Thoracic aorta (tissue), 2 donors: Measurements from ENCODE around the gene PCNX2. TPM values are rescaled to one million over a fixed set of nuclear protein-coding genes. Genes with fewer than 3 reads are reported as not detected.

Source experiments
- ATAC-seq: fragments of 150-250 bp; one replicate; pipeline ENCODE4 v1.8.0; 2017; ENCODE audit warnings: low read depth; ENCODE audit not compliant: insufficient number of reproducible peaks, low FRiP score
- DNase-seq: peaks from one replicate; pipeline ENCODE4 v3.0.0-alpha.2; 2020; ENCODE audit warnings: low spot score
- H3K27ac ChIP-seq, 2 donors: fragments of 200-600 bp; sonication (generic); 1 replicate in 1 of 2; 2 replicates in 1 of 2; pipeline ENCODE4 v1.5.1; 2016; ENCODE audit warnings: mild to moderate bottlenecking in 2 of 2, moderate library complexity in 2 of 2
- H3K27me3 ChIP-seq: fragments of 200-600 bp; sonication (generic); replicated peaks from 2 replicates; pipeline ENCODE4 v1.6.0; 2016; ENCODE audit warnings: mild to moderate bottlenecking; ENCODE audit not compliant: insufficient read depth
- H3K36me3 ChIP-seq: fragments of 200-600 bp; sonication (generic); one replicate; pipeline ENCODE4 v1.5.1; 2016
- H3K4me1 ChIP-seq, 2 donors: fragments of 200-600 bp; sonication (generic); 1 replicate in 1 of 2; 2 replicates in 1 of 2; pipeline versions ENCODE4 v1.5.1 to v1.6.0; 2016; ENCODE audit warnings: low read depth in 2 of 2, mild to moderate bottlenecking in 1 of 2; ENCODE audit not compliant: control insufficient read depth in 1 of 2
- H3K4me3 ChIP-seq: fragments of 200-600 bp; sonication (generic); 2 replicates; pipeline ENCODE4 v1.5.1; 2016; ENCODE audit warnings: mild to moderate bottlenecking
- H3K9me3 ChIP-seq: fragments of 200-600 bp; sonication (generic); 2 replicates; pipeline ENCODE4 v1.5.1; 2016
- total RNA-seq, 2 donors: library from RNA; depleted of rRNA; stranded (reverse); fragments of >200 nt; gene quantifications; one replicate each; pipeline versions ENCODE4 v1.1.0 to v1.2.3, GENCODE V29; 2016
- TF ChIP-seq, protein P1 (sequence below): fragments of 200-600 bp; sonication (generic); IDR thresholded peaks from one replicate; pipeline ENCODE4 v1.5.1; 2019; ENCODE audit warnings: antibody characterized with exemption

Gene PCNX2
- total RNA-seq, 2 donors from 2014 or later, result 13.6 to 14.8 TPM

DNA sequence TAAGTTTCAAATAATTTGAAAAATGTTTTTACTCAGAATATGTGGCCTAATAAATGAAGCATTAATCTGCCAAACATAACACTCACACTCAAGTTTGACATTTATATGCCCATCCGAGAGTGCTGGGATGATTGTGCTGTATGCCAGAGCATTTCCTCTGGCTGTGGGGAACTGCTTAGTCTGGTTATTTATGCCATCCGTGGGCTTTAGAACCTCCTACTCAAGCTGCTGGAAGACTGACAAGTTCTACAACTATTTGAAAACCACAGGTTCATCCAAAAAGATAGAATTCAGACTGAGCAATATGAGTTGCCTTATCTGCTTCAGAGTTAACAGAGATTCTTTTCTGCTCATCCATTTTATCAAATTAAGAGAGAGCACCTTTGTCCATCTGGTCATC, 25.9 kb downstream of the PCNX2 start:
- TF ChIP-seq, protein P1, sequence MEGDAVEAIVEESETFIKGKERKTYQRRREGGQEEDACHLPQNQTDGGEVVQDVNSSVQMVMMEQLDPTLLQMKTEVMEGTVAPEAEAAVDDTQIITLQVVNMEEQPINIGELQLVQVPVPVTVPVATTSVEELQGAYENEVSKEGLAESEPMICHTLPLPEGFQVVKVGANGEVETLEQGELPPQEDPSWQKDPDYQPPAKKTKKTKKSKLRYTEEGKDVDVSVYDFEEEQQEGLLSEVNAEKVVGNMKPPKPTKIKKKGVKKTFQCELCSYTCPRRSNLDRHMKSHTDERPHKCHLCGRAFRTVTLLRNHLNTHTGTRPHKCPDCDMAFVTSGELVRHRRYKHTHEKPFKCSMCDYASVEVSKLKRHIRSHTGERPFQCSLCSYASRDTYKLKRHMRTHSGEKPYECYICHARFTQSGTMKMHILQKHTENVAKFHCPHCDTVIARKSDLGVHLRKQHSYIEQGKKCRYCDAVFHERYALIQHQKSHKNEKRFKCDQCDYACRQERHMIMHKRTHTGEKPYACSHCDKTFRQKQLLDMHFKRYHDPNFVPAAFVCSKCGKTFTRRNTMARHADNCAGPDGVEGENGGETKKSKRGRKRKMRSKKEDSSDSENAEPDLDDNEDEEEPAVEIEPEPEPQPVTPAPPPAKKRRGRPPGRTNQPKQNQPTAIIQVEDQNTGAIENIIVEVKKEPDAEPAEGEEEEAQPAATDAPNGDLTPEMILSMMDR, result no peak
- Histone ChIP-seq H3K9me3 (no peaks in the 10 kb centered on the region), H3K27ac (no peak overlapping the region), H3K27me3 (no peaks in the 10 kb centered on the region), H3K4me1 (no peaks in the 10 kb centered on the region), H3K36me3 (no peaks in the 10 kb centered on the region), H3K4me3 (no peak overlapping the region)
- DNase-seq (no peak), ATAC-seq (no peak)

- H3K27ac ChIP-seq, result no peak overlapping the region
- DNase-seq (no peak), ATAC-seq (no peak)
- no peaks in the 10 kb centered on the region for H3K27me3 ChIP-seq
- TF ChIP-seq, protein P1, result no peak
- no peaks in the 10 kb centered on the region for H3K9me3 ChIP-seq
- no peak overlapping the region for H3K4me3 ChIP-seq
- no peaks in the 10 kb centered on the region for H3K36me3 ChIP-seq
- H3K4me1 ChIP-seq, result no peaks in the 10 kb centered on the region
Observed at GRCh38 chr1:233268389-233269022, 27.0 kb downstream of the PCNX2 start.

- H3K27ac ChIP-seq, result no peak overlapping the region
- TF ChIP-seq, protein P1, result no peak
- no peak for DNase-seq
- H3K27me3 ChIP-seq, result no peaks in the 10 kb centered on the region
- H3K36me3 ChIP-seq, result peaks cover 13% of the 10 kb centered on the region
- H3K4me1 ChIP-seq, result no peaks in the 10 kb centered on the region
- no peak overlapping the region for H3K4me3 ChIP-seq
- no peak for ATAC-seq
- H3K9me3 ChIP-seq, result no peaks in the 10 kb centered on the region
Observed at GRCh38 chr1:233261695-233262094, 33.8 kb downstream of the PCNX2 start.

DNA sequence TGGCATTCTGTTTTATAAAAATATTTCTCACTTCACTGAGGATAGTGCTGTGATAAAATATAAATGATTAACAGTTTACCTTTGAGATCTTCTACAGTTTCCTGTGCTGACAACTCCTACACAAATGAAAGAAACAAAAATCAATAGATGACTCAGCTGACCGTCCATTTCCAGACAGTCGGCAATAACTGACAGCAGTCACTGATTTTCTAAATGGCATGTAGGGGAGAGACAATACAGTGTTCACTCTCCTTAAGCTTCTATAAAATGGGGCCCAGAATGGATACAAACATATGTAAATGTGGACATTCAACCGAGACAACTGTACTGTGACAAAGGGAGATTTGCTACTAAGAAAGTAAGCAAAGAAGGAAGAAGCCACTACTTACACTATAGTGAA, 34.3 kb downstream of the PCNX2 start:
- TF ChIP-seq, protein P1, result no peak
- Histone ChIP-seq H3K27me3 (no peaks in the 10 kb centered on the region), H3K27ac (no peak overlapping the region), H3K36me3 (peaks cover 13% of the 10 kb centered on the region), H3K4me1 (no peaks in the 10 kb centered on the region), H3K4me3 (no peak overlapping the region), H3K9me3 (no peaks in the 10 kb centered on the region)
- DNase-seq, result no peak
- no peak for ATAC-seq

DNA sequence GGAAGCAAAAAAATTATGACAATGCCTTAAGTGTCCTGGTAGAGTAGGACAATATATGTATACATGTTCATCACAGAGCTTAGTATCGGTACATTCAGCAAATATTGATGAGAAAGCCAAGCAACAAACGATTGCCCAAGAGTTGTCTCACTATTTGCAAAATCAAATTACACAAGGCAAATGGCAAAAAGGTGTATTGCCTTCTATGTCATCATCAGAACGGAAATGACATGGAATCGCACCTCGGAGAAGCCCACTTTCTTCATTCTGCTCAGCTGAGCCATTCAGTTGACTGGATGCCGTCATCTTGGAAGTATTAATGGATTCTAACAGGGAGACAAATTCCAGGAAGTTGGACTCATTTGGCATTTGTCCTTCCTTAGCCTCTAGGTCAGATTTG, 37.7 kb downstream of the PCNX2 start:
- no peak for ATAC-seq
- no peaks in the 10 kb centered on the region for H3K4me1 ChIP-seq

More for the DNA sequence above, 37.7 kb downstream of the PCNX2 start:
- no peaks in the 10 kb centered on the region for H3K27me3 ChIP-seq
- H3K4me3 ChIP-seq, result no peak overlapping the region
- DNase-seq, result no peak
- TF ChIP-seq, protein P1, result no peak
- H3K9me3 ChIP-seq, result no peaks in the 10 kb centered on the region
- no peak overlapping the region for H3K27ac ChIP-seq
- peaks cover 13% of the 10 kb centered on the region for H3K36me3 ChIP-seq
